Spleen (tissue), 7 donors: ENCODE results near the gene CAMTA1.

ENCODE experiments used
- CTCF ChIP-seq, 11 experiments: fragments of 200-600 bp in 7 of 11; fragments of 450-650 bp in 4 of 11; sonication (generic) in 4 of 11; IDR thresholded peaks in 8 of 11; conservative IDR thresholded peaks in 3 of 11; 1 replicate in 7 of 11; 2 replicates in 4 of 11; pipeline versions ENCODE4 v1.4.0 to v1.8.0; 2016 to 2021; ENCODE audit warnings: antibody characterized with exemption in 11 of 11, inconsistent platforms in 4 of 11, mild to moderate bottlenecking in 1 of 11
- POLR2A ChIP-seq, 3 donors: fragments of 450-650 bp; IDR thresholded peaks; one replicate each; pipeline ENCODE4 v1.5.1; 2017; ENCODE audit warnings: antibody characterized with exemption in 3 of 3, mild to moderate bottlenecking in 1 of 3
- POLR2AphosphoS5 ChIP-seq, 3 donors: sonication (generic); formaldehyde crosslinking; IDR thresholded peaks; one replicate each; pipeline ENCODE4 v1.5.1; 2017; ENCODE audit warnings: antibody characterized with exemption in 3 of 3
- donor health status: DM: no; HTN: no; CAD: no; lungs with moderate emphysema.
- donor health status: DM: no; HTN: no; CAD: no.
- donor health status: DM: no; HTN: no; CAD: no.

GRCh38 chr1:7589774-7590425 lies 804.6 kb downstream of the CAMTA1 start:
- TF ChIP-seq CTCF (IDR thresholded peaks at IDR 0.05 in 8 of 11, conservative IDR thresholded peaks at IDR 0.05 in 3 of 11) (no peak), POLR2A (IDR thresholded peaks at IDR 0.05) (no peak), POLR2AphosphoS5 (IDR thresholded peaks at IDR 0.05) (no peak)
